NCI-H524 treated with DMSO at 0.1 percent for 48 hours (cell line): Measurements from ENCODE around the gene EEF1AKMT3.
"Not testable (repeated sequence)": the region's sequence is repeated elsewhere in the genome, so short reads cannot be mapped to it uniquely, and the experiment has no call there.

Experiments used
- DNase-seq: peaks from one replicate; lab custom pipeline; 2025; lab: John Stamatoyannopoulos, UW

The EEF1AKMT3 gene

DNA sequence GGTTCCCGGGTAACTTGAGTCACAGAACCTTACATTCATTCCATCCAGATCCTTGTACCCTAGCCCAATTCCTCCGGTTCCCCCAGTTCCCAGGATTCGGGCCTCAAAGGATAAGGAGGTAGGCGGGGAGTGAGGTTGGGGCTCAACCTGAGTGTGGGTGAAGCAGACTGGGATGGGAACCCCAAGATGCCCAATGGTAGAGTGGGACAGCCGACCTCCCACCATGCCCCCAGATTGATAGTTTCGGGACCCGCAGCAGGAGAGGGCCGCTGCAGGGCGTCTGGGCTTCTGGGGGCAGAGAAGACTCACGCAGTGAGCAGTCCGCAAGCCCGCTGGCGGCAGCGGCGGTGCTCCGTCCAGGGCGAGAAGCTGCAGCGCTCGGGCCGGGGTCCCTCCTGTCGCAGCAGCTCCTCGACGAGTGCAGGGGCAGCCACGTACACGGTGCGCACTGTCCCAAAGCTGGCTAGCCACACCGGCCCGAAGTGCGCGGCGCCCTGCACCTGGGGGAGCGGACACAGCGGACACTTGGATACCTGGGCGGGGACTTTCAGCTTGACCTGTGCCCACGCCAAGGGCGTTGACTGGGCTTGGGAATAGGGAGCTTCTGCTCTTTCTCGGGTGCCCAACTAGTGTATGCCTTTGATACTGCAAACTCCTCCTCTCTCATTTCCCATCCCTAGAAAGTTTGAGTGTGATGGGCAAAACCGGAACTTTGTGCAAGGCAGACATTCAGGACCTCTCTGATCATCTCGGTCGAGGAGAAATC lies 6.5 kb upstream of the EEF1AKMT3 start:
- DNase-seq, result no peak

DNA sequence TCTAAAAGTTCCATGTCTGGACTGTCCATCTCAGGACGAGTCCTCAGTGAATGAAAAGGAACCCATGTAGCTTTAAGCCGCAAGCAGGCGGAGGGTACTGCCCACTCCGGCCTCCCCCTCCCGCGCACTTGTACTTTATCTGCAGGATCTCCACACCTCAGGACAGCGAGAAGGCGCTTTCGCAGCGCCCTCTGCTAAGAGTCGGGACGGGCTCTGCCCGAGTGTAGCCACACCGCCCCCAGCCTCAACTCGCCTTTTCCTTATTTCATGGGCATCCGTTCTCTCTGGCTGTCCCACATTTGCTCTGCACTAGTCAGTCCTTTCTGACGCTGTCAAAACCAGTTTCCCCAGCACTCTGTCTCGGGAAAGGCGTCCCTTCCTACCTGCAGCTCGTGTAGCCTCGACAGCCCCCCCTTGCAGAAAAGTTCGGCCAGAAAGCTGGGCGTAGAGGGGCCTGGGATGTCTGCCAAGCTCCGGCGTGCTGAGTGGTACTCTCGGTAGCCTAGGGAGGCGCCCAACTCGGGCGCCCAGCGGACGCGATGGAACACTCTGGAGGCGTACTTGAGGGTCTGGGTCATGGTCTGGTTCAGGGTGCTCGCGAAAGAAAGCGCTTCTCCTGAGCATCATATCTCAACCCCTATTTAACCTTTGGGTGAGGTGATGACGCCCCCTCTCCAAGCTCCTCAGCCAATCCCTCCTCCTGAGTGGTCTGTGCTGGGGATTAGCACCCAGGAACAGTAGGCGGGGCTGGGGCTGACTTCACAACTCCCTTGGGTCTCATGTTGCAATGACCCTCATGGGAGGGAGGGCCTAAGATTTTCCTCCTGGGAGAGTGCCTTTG lies 5.7 kb upstream of the EEF1AKMT3 start, which contains the start of gene CYP27B1:
CYP27B1 (minus strand) TSS at position 615 of the 841 bp plus-strand sequence; CDS start at position 578, 37 bp downstream.
- DNase-seq, result no peak

- no peak for DNase-seq
These were observed 5.1 kb upstream of the EEF1AKMT3 start for GRCh38 chr12:57767305-57767698.

GRCh38 chr12:57767876-57768275 lies 4.5 kb upstream of the EEF1AKMT3 start:
- no peak for DNase-seq

- no peak for DNase-seq
These were observed 2.8 kb upstream of the EEF1AKMT3 start for GRCh38 chr12:57769594-57769993.

DNA sequence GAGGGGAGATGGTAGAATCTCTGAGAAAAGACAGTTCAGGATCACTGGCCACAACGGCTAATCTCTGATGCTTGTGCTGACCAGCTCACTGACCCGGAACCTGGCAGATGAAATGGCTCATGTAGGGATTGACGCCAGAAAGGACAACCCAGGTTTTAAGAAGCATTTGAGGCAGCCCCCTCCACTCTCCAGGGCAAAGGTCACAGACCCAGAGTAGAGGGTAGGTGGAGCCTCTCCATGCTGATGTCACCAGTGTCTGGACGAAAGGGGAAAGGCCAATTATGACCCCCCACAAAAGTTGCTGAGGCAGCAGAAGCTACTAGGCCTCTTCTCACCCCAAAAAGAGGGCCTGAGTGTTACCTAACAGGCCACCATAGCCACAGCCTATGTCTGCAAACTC lies 1.7 kb upstream of the EEF1AKMT3 start:
- no peak for DNase-seq

DNA sequence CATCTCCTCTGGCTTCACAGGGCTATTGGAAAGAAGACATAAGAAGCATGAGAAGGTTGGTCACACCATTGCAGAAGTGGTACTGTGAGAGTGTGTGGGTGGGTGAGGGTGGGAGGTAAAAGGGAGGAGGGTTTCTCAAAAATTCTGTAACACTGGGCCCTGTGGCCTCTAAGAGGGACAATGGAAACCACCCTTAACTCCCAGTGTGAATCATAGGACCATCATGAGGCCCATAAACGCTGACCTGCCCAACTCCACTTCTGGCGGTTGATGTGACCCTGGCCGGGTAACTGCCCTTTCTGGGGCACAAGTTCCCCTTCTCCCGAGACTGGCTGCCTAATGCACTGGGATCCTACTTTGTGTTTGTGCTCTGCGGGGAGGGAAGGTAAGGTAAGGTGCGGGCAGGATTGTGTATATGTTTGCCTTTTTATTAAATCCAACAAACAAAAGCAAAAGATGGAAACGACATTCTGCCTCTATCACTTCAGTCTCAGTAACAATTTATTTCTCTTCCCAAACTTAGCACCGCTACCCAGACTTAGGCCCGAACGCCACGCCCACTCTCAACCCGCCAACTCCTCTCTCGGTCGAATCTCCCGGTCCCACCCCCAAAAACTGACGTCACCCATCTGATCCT lies 1.1 kb upstream of the EEF1AKMT3 start:
- DNase-seq, result peak; percentile 42

GRCh38 chr12:57771873-57772428 lies 463 bp upstream of the EEF1AKMT3 start, which contains the start of gene METTL1:
TSS of gene METTL1 (minus strand) at chr12:57772105. CDS start at chr12:57772083, 22 bp downstream.
- peak; percentile 60 for DNase-seq

DNA sequence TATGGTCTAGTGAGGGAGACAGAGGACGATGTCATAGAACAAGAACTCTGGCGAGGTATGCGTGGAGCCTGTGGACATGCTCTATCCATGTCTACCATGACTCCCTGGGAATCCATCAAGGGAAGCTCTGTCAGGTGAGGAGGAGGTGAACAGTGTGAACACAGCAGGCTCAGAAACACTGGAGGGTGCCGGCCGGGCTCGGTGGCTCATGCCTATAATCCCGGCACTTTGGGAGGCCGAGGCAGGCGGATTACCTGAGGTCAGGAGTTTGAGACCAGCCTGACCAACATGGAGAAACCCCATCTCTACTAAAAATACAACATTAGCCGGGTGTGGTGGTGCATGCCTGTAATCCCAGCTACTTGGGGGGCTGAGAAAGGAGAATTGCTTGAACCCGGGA lies 2.2 kb downstream of the EEF1AKMT3 start:
- not testable (repeated sequence) for DNase-seq

DNA sequence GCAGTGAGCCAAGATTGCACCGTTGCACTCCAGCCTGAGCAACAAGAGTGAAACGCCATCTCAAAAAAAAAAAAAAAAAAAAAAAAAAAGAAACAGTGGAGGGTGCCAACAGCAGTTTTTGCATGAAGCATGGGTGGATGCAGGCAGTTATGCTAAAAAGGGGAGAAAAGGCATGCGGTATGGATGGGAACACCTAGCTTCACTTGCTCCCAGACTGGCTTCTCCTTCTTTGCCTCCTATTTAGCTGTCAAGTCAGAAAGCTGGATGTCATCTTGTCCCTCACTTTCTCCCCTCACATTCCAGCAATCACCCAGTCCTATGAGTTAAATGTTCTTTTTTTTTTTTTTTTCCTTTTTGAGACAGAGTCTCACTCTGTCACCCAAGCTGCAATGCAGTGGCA lies 2.6 kb downstream of the EEF1AKMT3 start:
- no peak for DNase-seq

GRCh38 chr12:57775563-57776246 lies 3.3 kb downstream of the EEF1AKMT3 start:
- no peak for DNase-seq

DNA sequence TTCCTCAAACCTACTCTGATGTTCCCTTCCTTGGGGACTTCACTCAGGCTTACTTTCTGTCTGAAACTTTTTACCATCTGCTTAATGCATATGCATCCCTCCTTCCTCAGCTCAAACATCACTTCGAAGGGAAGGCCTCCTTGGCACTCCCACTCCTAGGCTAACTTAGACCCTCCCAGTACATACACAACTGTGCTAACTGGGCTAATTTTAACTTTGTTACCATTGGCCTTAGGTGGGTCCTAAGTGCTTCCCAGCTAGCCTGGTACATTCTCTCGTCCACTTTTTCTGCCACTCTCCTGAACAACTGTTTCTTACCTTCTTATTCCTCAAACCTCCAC lies 3.8 kb downstream of the EEF1AKMT3 start:
- no peak for DNase-seq

- DNase-seq, result no peak
These were observed 5.0 kb downstream of the EEF1AKMT3 start for GRCh38 chr12:57777367-57777766.

DNA sequence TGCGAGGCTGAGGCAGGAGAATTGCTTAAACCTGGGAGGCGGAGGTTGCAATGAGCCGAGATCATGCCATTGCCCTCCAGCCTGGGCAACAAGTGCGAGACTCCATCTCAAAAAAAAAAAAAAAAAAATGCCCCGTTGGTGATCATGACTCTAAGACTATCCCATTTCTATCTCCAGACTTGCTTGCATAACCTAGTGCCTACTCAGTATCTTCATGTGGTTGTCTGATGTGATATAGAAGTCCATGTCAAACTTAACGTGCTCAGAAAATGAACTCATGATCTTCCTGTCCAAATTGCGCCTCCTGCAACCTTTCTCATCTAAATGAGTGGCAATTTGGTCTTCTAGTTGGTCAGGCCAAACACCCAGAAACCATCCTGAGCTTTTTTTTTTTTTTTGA lies 5.5 kb downstream of the EEF1AKMT3 start:
- DNase-seq, result no peak

DNA sequence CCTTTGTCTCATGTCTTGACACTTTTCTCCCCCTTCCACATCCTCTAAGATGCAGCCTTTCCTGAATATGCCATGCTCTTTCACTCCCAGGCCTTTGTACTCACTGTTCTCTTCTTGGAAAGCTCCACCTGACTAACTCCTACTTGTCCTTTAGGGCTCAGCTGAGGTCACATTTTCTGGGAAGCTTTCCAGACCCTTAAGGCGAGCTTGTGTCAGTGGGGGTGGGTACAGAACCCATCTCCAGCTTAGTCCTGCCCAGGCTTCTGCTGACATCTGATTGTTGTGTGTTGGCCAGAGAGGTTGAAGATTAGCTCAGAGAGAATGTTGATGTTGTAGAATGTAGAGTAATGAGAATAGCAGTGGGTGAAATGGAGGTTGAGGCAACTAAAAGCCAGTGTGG lies 7.3 kb downstream of the EEF1AKMT3 start:
- no peak for DNase-seq

DNA sequence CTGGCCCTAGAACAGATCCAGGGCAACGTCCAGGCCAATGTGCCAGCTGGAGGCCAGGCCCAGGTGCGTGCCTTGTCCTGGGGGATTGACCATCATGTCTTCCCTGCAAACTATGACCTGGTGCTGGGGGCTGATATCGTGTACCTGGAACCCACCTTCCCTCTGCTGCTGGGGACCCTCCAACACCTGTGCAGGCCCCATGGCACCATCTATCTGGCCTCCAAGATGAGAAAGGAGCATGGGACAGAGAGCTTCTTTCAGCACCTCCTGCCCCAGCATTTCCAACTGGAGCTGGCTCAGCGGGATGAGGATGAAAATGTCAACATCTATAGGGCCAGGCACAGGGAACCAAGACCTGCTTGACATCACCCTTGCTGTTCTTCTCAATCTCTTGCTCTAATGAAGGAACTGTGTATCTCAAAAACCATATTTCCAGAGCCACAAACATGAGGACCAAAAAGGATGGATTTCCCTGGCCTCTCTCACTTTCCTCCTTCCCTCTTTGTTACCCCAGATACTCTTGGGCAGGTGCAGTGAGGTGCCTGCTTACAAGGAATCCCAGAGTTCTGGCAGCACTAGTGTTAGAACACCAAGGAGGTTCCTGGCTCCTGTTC lies 8.0 kb downstream of the EEF1AKMT3 start:
- no peak for DNase-seq

DNA sequence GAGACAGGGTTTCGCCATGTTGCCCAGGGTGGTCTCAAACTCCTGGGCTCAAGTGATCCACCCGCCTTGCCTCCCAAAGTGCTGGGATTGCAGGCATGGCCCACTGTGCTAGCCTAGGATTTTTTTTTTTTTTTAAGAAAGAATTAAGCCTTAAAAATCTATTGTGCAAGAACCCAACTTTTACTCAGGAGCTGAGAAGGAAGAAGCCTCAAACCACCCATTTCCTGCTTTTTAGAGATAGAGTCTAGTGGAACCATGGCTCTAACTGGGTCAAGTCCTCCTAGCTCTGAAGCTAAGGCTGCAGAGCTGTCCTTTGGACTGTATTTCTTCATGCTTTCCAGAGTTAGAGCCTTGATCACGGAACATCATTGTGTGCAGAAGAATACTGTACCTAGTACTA lies 8.8 kb downstream of the EEF1AKMT3 start:
- DNase-seq, result no peak

GRCh38 chr12:57781801-57782200 lies 9.4 kb downstream of the EEF1AKMT3 start:
- no peak for DNase-seq

DNA sequence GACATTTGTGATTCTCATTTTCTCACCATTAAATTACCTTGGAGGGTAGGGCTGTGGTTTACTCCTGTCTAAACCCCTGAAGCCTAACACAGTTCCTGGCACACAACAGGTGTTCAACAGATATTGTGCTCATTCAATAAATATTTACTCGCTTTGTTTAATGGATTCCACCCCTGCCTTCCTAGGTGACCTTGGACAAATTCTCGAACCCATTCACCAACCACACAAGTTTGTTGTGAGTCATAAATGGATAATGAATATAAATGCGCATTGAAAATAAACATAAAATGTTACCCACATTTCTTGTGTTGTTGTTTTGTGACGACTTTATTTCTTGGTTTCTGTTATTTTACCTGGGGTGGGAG lies 9.8 kb downstream of the EEF1AKMT3 start:
- no peak for DNase-seq

- peak; percentile 41 for DNase-seq
These were observed 10.4 kb downstream of the EEF1AKMT3 start, which contains the start of gene TSFM for GRCh38 chr12:57782608-57783465. TSS of gene TSFM (plus strand) at chr12:57782787. CDS start at chr12:57782802, 15 bp downstream.
